OCI-LY3 (cell line): ENCODE results near the gene UBL5.

Experiments
- CTCF ChIP-seq: fragments of 200-600, 300-600 bp; sonication (generic); IDR thresholded peaks from 2 replicates; pipeline ENCODE4 v1.5.1; 2014; ENCODE audit warnings: antibody characterized with exemption, low read length, low read depth
- EZH2phosphoT487 ChIP-seq: fragments of 200-600 bp; shearing (Covaris generic); IDR thresholded peaks from 2 replicates; pipeline ENCODE4 v1.6.1; 2018; ENCODE audit warnings: antibody characterized with exemption, mixed run types, low read depth

- TF ChIP-seq CTCF (no peak), EZH2phosphoT487 (no peak)
Measured at GRCh38 chr19:9791552-9792205, 36.0 kb upstream of the UBL5 start.
